Testis (tissue), 5 donors: Measurements from ENCODE around the gene SMIM26. TPM values are rescaled to one million over a fixed set of nuclear protein-coding genes. Genes with fewer than 3 reads are reported as not detected.
"Not testable (repeated sequence)": the region's sequence is repeated elsewhere in the genome, so short reads cannot be mapped to it uniquely, and the experiment has no call there.

Source experiments
- DNase-seq: peaks from one replicate; pipeline ENCODE4 v3.0.0-alpha.2; 2019
- H3K27ac ChIP-seq, 2 donors: fragments of 200-600 bp; sonication (generic); one replicate each; pipeline ENCODE4 v1.5.1; 2019
- H3K27me3 ChIP-seq: fragments of 200-600 bp; sonication (generic); one replicate; pipeline ENCODE4 v1.5.1; 2019
- H3K36me3 ChIP-seq: fragments of 200-600 bp; sonication (generic); one replicate; pipeline ENCODE4 v1.5.1; 2017; ENCODE audit warnings: low read depth; ENCODE audit errors: missing control alignments
- H3K4me1 ChIP-seq: fragments of 200-600 bp; sonication (generic); one replicate; pipeline ENCODE4 v1.5.1; 2019
- H3K4me3 ChIP-seq, 2 donors: fragments of 200-600 bp; sonication (generic); one replicate each; pipeline ENCODE4 v1.5.1; 2017 to 2019
- H3K9me3 ChIP-seq: fragments of 200-600 bp; sonication (generic); one replicate; pipeline ENCODE4 v1.5.1; 2017
- CTCF ChIP-seq, 3 experiments: fragments of 450-650 bp in 2 of 3; fragments of 200-600 bp in 1 of 3; sonication (generic) in 1 of 3; IDR thresholded peaks; one replicate each; pipeline ENCODE4 v1.5.1; 2016 to 2019; ENCODE audit warnings: antibody characterized with exemption in 3 of 3, mild to moderate bottlenecking in 2 of 3, moderate library complexity in 1 of 3
- POLR2A ChIP-seq: fragments of 450-650 bp; IDR thresholded peaks from one replicate; pipeline ENCODE4 v1.6.1; 2017; ENCODE audit warnings: antibody characterized with exemption, mild to moderate bottlenecking, moderate library complexity
- WGBS, 2 donors: methylation state at CpG; one replicate each; pipeline ENCODE4 v1.1.5; 2018; 5-methylcytosine and 5-hydroxymethylcytosine counted together
- intact Hi-C: fragments of 100-400 bp; cut with DNase I; formaldehyde crosslinking; loops from one replicate; pipeline ENCODE4 v1.15.1; 2023; ENCODE audit warnings: low total_unique reads
- long read RNA-seq, 2 donors: transcript quantifications; one replicate each; lab custom pipeline, GENCODE V29; 2026
- polyA plus RNA-seq: library from polyadenylated mRNA; stranded (reverse); fragments of 350-450 nt; fragmentation: Illumina TruSeq; extraction: RNeasy Lipid Tissue Mini Kit (QIAGEN cat#74804); gene quantifications from one replicate; pipeline ENCODE4 v1.2.3, GENCODE V29; 2014; ENCODE audit warnings: low read depth, low replicate concordance; ENCODE audit not compliant: insufficient read depth
- total RNA-seq, 2 donors: library from RNA; depleted of rRNA; stranded (reverse); fragments of >200 nt; gene quantifications; one replicate each; pipeline ENCODE4 v1.2.3, GENCODE V29; 2016

The SMIM26 gene
- total RNA-seq (10 to 100 TPM; 69.6 to 98.0 TPM), polyA plus RNA-seq (87.4 TPM)
- long read RNA-seq, donor 1, transcript SMIM26-201 (2 exons, 505 nt) = minor isoform, 22 of 84 reads
- long read RNA-seq, donor 1, transcript SMIM26-202 (2 exons, 575 nt) = major isoform, 62 of 84 reads
- long read RNA-seq, donor 1, partial matches to known transcripts = 0 of 84 reads
- long read RNA-seq, donor 1, other reads (novel, unspliced or antisense) = 0 of 84 reads
- long read RNA-seq, donor 2, transcript SMIM26-201 (2 exons, 505 nt) = minor isoform, 24 of 89 reads
- long read RNA-seq, donor 2, transcript SMIM26-202 (2 exons, 575 nt) = major isoform, 55 of 89 reads
- long read RNA-seq, donor 2, partial matches to known transcripts = 10 of 89 reads
- long read RNA-seq, donor 2, other reads (novel, unspliced or antisense) = 0 of 89 reads

GRCh38 chr20:18566892-18567738 is at the start of gene SMIM26:
Gene SMIM26, plus strand, starts transcription at chr20:18567432. Its CDS starts 47 bp downstream, at chr20:18567479.
- Histone ChIP-seq H3K36me3 (no peaks in the 10 kb centered on the region), H3K27me3 (no peaks in the 10 kb centered on the region), H3K27ac (peak within 1 kb of the TSS; percentile 79 to 91), H3K4me3 (peak within 1 kb of the TSS; percentile 62 to 98), H3K9me3 (no peaks in the 10 kb centered on the region), H3K4me1 (peaks cover 9% of the 10 kb centered on the region)
- DNase-seq = peak; percentile 96
- 0 to 1% methylated on average over 37 to 51 of the region's 51 CpGs for WGBS, 2 donors
- intact Hi-C loops = no loop called here
- no peak for TF ChIP-seq POLR2A
- no peak for TF ChIP-seq CTCF (IDR thresholded peaks at IDR 0.05)

GRCh38 chr20:18522066-18522465 is 45.2 kb upstream of the SMIM26 start:
- H3K9me3 ChIP-seq, DNase-seq, H3K27ac ChIP-seq, H3K36me3 ChIP-seq, intact Hi-C loops, H3K27me3 ChIP-seq, H3K4me3 ChIP-seq, H3K4me1 ChIP-seq: not testable (repeated sequence)
- WGBS, 2 donors = 94 to 95% methylated on average over 9 of the region's 9 CpGs

- no peak for TF ChIP-seq POLR2A
- no peak for TF ChIP-seq CTCF (IDR thresholded peaks at IDR 0.05)
- no peak for DNase-seq
- H3K36me3 ChIP-seq = no peaks in the 10 kb centered on the region
- intact Hi-C loops = no loop called here
- 68 to 90% methylated on average over 2 of the region's 2 CpGs for WGBS, 2 donors
- no peaks in the 10 kb centered on the region for H3K4me1 ChIP-seq
- no peak overlapping the region for H3K27ac ChIP-seq
- H3K4me3 ChIP-seq = no peak overlapping the region
- no peaks in the 10 kb centered on the region for H3K9me3 ChIP-seq
- H3K27me3 ChIP-seq = no peaks in the 10 kb centered on the region
Measured at GRCh38 chr20:18523066-18523465, 44.2 kb upstream of the SMIM26 start.

GRCh38 chr20:18524646-18525045 is 42.6 kb upstream of the SMIM26 start:
- Histone ChIP-seq H3K27me3 (no peaks in the 10 kb centered on the region), H3K27ac (no peak overlapping the region), H3K4me3 (no peak overlapping the region), H3K36me3 (no peaks in the 10 kb centered on the region), H3K9me3 (no peaks in the 10 kb centered on the region), H3K4me1 (no peaks in the 10 kb centered on the region)
- no peak for DNase-seq
- intact Hi-C loops = no loop called here
- no peak for TF ChIP-seq POLR2A
- TF ChIP-seq CTCF (IDR thresholded peaks at IDR 0.05) = no peak
- 96 to 97% methylated on average over 1 of the region's 1 CpG for WGBS, 2 donors

GRCh38 chr20:18526761-18527160 is 40.5 kb upstream of the SMIM26 start:
- intact Hi-C loops, H3K4me3 ChIP-seq, H3K27me3 ChIP-seq, DNase-seq, H3K36me3 ChIP-seq, H3K9me3 ChIP-seq, H3K4me1 ChIP-seq, H3K27ac ChIP-seq: not testable (repeated sequence)
- 80 to 81% methylated on average over 14 of the region's 14 CpGs for WGBS, 2 donors
